GM12878 (cell line): Measurements from ENCODE around the gene RAB8A. TPM values are rescaled to one million over a fixed set of nuclear protein-coding genes. Genes with fewer than 3 reads are reported as not detected.

Experiments used
- ATAC-seq: fragments of 200-7000 bp; cut with Tn5 transposase; 3 replicates; pipeline ENCODE4 v1.9.1; 2020; ENCODE audit warnings: mild to moderate bottlenecking, moderate library complexity
- BruUV-seq: library from RNA; stranded (reverse); fragments of 400-500 nt; replicated peaks from 2 replicates; lab custom pipeline; 2021; lab: Mats Ljungman, UMichigan
- CTCF ChIA-PET: fragments of 300-600 bp; sonication (Branson Sonifier 250); formaldehyde crosslinking; extraction: SDS; loops from one replicate; lab custom pipeline; 2021; ENCODE audit warnings: inconsistent platforms; lab: Yijun Ruan, JAX
- POLR2A ChIA-PET: fragments of 350-600 bp; formaldehyde crosslinking; extraction: SDS; loops from one replicate; lab custom pipeline; 2021; ENCODE audit warnings: inconsistent platforms; lab: Charles Lee
- RAD21 ChIA-PET: fragments of 300-600 bp; sonication (Branson Sonifier 250); formaldehyde crosslinking; loops from one replicate; lab custom pipeline; 2023; ENCODE audit warnings: antibody characterized with exemption; ENCODE audit not compliant: unreplicated experiment; lab: Charles Lee
- SMC1A ChIA-PET: fragments of 300-600 bp; sonication (Branson Sonifier 250); formaldehyde crosslinking; loops from one replicate; lab custom pipeline; 2023; ENCODE audit not compliant: unreplicated experiment, uncharacterized antibody; lab: Charles Lee
- DNase-seq: peaks from one replicate; pipeline ENCODE4 v3.0.0-alpha.2; 2011; ENCODE audit warnings: low read depth, low spot score
- FAIRE-seq: peaks from 3 replicates; lab custom pipeline; 2011; peaks lifted over from hg19 to GRCh38; lab: Jason Lieb, UNC
- H2AFZ ChIP-seq: 2 replicates; pipeline ENCODE4 v1.6.0; 2011; ENCODE audit warnings: low read depth, low read length, control low read depth; ENCODE audit not compliant: control insufficient read depth
- H3K27ac ChIP-seq: 2 replicates; pipeline ENCODE4 v1.5.1; 2011; ENCODE audit warnings: control low read depth; ENCODE audit not compliant: control insufficient read depth, insufficient read depth
- H3K27me3 ChIP-seq, 2 experiments: replicated peaks in 1 of 2; 2 replicates each; pipeline versions ENCODE4 v1.6.0 to v1.6.1; 2011; ENCODE audit warnings: low read length in 1 of 2; ENCODE audit not compliant: control insufficient read depth in 2 of 2, insufficient read depth in 2 of 2
- H3K36me3 ChIP-seq, 2 experiments: 2 replicates each; pipeline ENCODE4 v1.5.1; 2011; ENCODE audit warnings: low read length in 1 of 2; ENCODE audit not compliant: control insufficient read depth in 2 of 2, insufficient read depth in 2 of 2
- H3K4me1 ChIP-seq: 2 replicates; pipeline ENCODE4 v1.6.1; 2011; ENCODE audit warnings: mild to moderate bottlenecking, low read length, moderate library complexity, mixed read lengths; ENCODE audit not compliant: control insufficient read depth, insufficient read depth
- H3K4me2 ChIP-seq: 2 replicates; pipeline ENCODE4 v1.6.0; 2011; ENCODE audit warnings: control low read depth; ENCODE audit not compliant: control insufficient read depth, insufficient read depth
- H3K4me3 ChIP-seq: fragments of 200-600 bp; sonication (generic); 2 replicates; pipeline ENCODE4 v1.5.1; 2016
- H3K79me2 ChIP-seq: 2 replicates; pipeline ENCODE4 v1.6.0; 2011; ENCODE audit warnings: low read length; ENCODE audit not compliant: control insufficient read depth, insufficient read depth
- H3K9ac ChIP-seq: 2 replicates; pipeline ENCODE4 v1.8.0; 2011; ENCODE audit warnings: low read length, control low read depth, mixed read lengths; ENCODE audit not compliant: control insufficient read depth, insufficient read depth
- H3K9me3 ChIP-seq: replicated peaks from 3 replicates; pipeline ENCODE4 v1.5.1; 2011; ENCODE audit warnings: mild to moderate bottlenecking, low read length; ENCODE audit not compliant: control insufficient read depth, insufficient read depth
- H4K20me1 ChIP-seq: 2 replicates; pipeline ENCODE4 v1.6.0; 2011; ENCODE audit not compliant: control insufficient read depth, insufficient read depth
- BRCA1 ChIP-seq: IDR thresholded peaks from 2 replicates; pipeline ENCODE4 v1.6.1; 2011; ENCODE audit warnings: low read depth, low read length, improper control_type of control experiment
- CBX3 ChIP-seq: fragments of 200-600 bp; sonication (generic); IDR thresholded peaks from 2 replicates; pipeline ENCODE4 v1.6.1; 2016; ENCODE audit warnings: low read depth, borderline replicate concordance
- CBX5 ChIP-seq: sonication (generic); IDR thresholded peaks from 2 replicates; pipeline ENCODE4 v1.6.1; 2016; ENCODE audit warnings: low read depth, moderate library complexity, mild to moderate bottlenecking, inconsistent platforms
- MTA2 ChIP-seq: fragments of 450-650 bp; IDR thresholded peaks from 2 replicates; pipeline ENCODE4 v1.6.1; 2016; ENCODE audit warnings: low read depth, mild to moderate bottlenecking, moderate library complexity
- MTA3 ChIP-seq: IDR thresholded peaks from 2 replicates; pipeline ENCODE4 v1.6.1; 2012; ENCODE audit warnings: low read length, inconsistent platforms, borderline replicate concordance
- PAX5 ChIP-seq: IDR thresholded peaks from 2 replicates; pipeline ENCODE4 v1.6.1; 2011; ENCODE audit warnings: low read depth, low read length, borderline replicate concordance
- SMC3 ChIP-seq: IDR thresholded peaks from 2 replicates; pipeline ENCODE4 v1.6.1; 2011; ENCODE audit warnings: low read length, improper control_type of control experiment, borderline replicate concordance
- SP1 ChIP-seq: IDR thresholded peaks from one replicate; pipeline ENCODE4 v1.6.1; 2011; ENCODE audit warnings: low read depth, low read length
- SPI1 ChIP-seq: IDR thresholded peaks from 2 replicates; pipeline ENCODE4 v1.6.1; 2011; ENCODE audit warnings: low read depth, mild to moderate bottlenecking, low read length, moderate library complexity, borderline replicate concordance; ENCODE audit not compliant: insufficient read depth
- WGBS: methylation state at CpG from one replicate; pipeline ENCODE4 v1.1.6; 2016; ENCODE audit warnings: low lambda C conversion rate; ENCODE audit not compliant: insufficient replicate concordance, insufficient coverage; ENCODE audit errors: missing lambda C conversion rate; 5-methylcytosine and 5-hydroxymethylcytosine counted together
- in situ Hi-C: fragments of 300-500 bp; cut with MboI; formaldehyde crosslinking; loops from 9 replicates; pipeline ENCODE4 v1.14.3; 2018; ENCODE audit warnings: mixed read lengths
- intact Hi-C: fragments of 100-400 bp; cut with micrococcal nuclease; formaldehyde crosslinking; loops from one replicate; pipeline ENCODE4 v1.14.2; 2022; ENCODE audit not compliant: unreplicated experiment
- polyA plus RNA-seq, 11 experiments: library from polyadenylated mRNA; depleted of rRNA in 4 of 11; unstranded in 6 of 11; stranded (reverse) in 5 of 11; fragments of >200 nt; fragmentation: Nextera tagmentation in 4 of 11; fragmentation: Illumina TruSeq in 1 of 11; extraction: Ambion mirVana in 4 of 11; extraction: Trizol in 1 of 11; gene quantifications; 1 replicate in 1 of 11; 2 replicates in 10 of 11; pipeline versions ENCODE4 v1.2.1 to v1.2.3, GENCODE V29; 2011 to 2016; ENCODE audit warnings: inconsistent platforms in 2 of 11, missing spikeins in 2 of 11, low read depth in 1 of 11
- total RNA-seq, 4 experiments: library from RNA; depleted of rRNA in 3 of 4; stranded (reverse); fragments of >200 nt in 3 of 4; fragmentation: Illumina TruSeq in 1 of 4; extraction: Trizol in 1 of 4; gene quantifications; 2 replicates each; pipeline versions ENCODE4 v1.2.1 to v1.2.3, GENCODE V29; 2013 to 2021

The RAB8A gene
- total and polyA plus RNA-seq, 10 of the 15 experiments (the other 5 are each of a cell fraction or from before 2014, with no cell fraction given): 23.9 to 314 (median 185) TPM

DNA sequence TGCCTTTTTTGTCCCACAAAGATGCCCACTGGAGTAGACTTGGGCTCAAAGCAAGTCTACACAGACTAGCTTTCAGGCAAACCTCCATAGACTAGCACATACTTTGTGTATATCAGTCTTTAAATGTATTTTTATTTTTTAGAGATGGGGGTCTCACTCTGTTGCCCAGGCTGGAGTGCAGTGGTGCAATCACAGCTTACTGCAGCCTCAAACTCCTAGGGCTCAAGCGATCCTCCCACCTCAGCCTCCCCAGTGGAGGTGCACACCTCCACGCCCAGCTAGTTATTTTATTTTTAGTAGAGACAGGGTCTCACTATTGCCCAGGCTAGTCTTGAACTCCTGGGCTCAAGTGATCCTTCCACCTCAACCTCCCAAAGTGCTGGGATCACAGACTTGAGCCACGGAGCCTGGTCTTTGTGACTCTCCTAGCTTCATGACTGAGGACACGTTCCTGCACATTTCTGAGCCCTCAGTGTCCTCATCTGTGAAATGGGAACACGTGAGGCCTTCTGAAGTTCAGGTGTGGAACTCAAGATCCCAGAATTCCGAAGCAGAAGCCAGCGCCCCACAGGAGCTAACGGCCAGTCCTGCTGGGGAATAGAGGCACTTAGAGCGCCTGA lies 40.5 kb upstream of the RAB8A start:
- TF ChIP-seq MTA3 (no peak), CBX3 (no peak)
- peak overlapping the region; percentile 98 for H2AFZ ChIP-seq
- CTCF ChIA-PET: interaction anchor here (0.8 to 6.8 kb wide), 8 partner anchors 6 to 114 kb away, joined by 4 to 45 read pairs (median 6); partner anchors contain the start of gene FAM32A

GRCh38 chr19:16073481-16073880 lies 38.2 kb upstream of the RAB8A start:
- Histone ChIP-seq H3K4me3 (no peak overlapping the region), H3K27me3 (no peaks in the 10 kb centered on the region), H3K9me3 (no peaks in the 10 kb centered on the region), H4K20me1 (no peaks in the 10 kb centered on the region), H3K9ac (no peak overlapping the region), H3K79me2 (peaks cover 36% of the 10 kb centered on the region), H3K4me1 (peaks cover 18% of the 10 kb centered on the region), H3K4me2 (no peak overlapping the region), H2AFZ (no peak overlapping the region), H3K27ac (no peak overlapping the region), H3K36me3 (no peaks in the 10 kb centered on the region)
- POLR2A ChIA-PET: interaction anchor here (0.6 to 1.2 kb wide), 4 partner anchors 11 to 101 kb away, joined by 3 to 7 read pairs (median 4); partner anchors contain the start of gene HSH2D
- RAD21 ChIA-PET: interaction anchor here (1.6 to 1.8 kb wide), 2 partner anchors 35 to 112 kb away, joined by 4 to 7 read pairs; partner anchors contain the start of gene FAM32A
- SMC1A ChIA-PET: interaction anchor here (0.7 to 4.0 kb wide), 6 partner anchors 9 to 111 kb away, joined by 3 to 13 read pairs (median 4); partner anchors contain the start of gene FAM32A
- ATAC-seq: no peak
- no peak for FAIRE-seq
- intact Hi-C loops: no loop called here
- in situ Hi-C loops: no loop called here
- CTCF ChIA-PET: interaction anchor here (0.6 to 6.8 kb wide), 11 partner anchors 9 to 113 kb away, joined by 3 to 45 read pairs (median 3); partner anchors contain the start of gene FAM32A
- WGBS: 92% methylated on average over 7 of the region's 7 CpGs
- DNase-seq: no peak
- no TSS peak for BruUV-seq
- no peak for TF ChIP-seq MTA2
- no peak for TF ChIP-seq SP1
- no peak for TF ChIP-seq CBX5
- no peak for TF ChIP-seq PAX5
- no peak for TF ChIP-seq SPI1
- TF ChIP-seq BRCA1: no peak
- no peak for TF ChIP-seq SMC3

More for the DNA sequence above, 40.5 kb upstream of the RAB8A start:
- in situ Hi-C loops: no loop called here
- Histone ChIP-seq H3K9me3 (no peaks in the 10 kb centered on the region), H3K9ac (peak overlapping the region; percentile 2; the same call in 1 of the 2 replicates), H3K4me3 (no peak overlapping the region), H4K20me1 (no peaks in the 10 kb centered on the region), H3K27ac (peak overlapping the region; percentile 68), H3K4me1 (peaks cover 24% of the 10 kb centered on the region), H3K27me3 (no peaks in the 10 kb centered on the region), H3K36me3 (no peaks in the 10 kb centered on the region), H3K79me2 (peaks cover 14% of the 10 kb centered on the region), H3K4me2 (no peak overlapping the region; the same call in 1 of the 2 replicates)
- 92% methylated on average over 9 of the region's 9 CpGs for WGBS
- no peak for ATAC-seq
- intact Hi-C loops: no loop called here
- ChIA-PET SMC1A (interaction anchor here (0.6 to 1.6 kb wide), 5 partner anchors 28 to 220 kb away, joined by 3 to 7 read pairs (median 4); partner anchors contain the start of gene FAM32A), POLR2A (interaction anchor here (0.7 to 1.0 kb wide), 2 partner anchors 15 to 112 kb away, joined by 3 to 4 read pairs; no protein-coding TSS in a partner anchor), RAD21 (interaction anchor here (0.7 to 2.0 kb wide), 6 partner anchors 7 to 87 kb away, joined by 3 to 6 read pairs (median 4); no protein-coding TSS in a partner anchor)
- no peak for FAIRE-seq
- no TSS peak for BruUV-seq
- DNase-seq: no peak
